ENCODE data around the gene PGM2.
A peak's percentile ranks its signal among the peaks of the same experiment; 100 is the strongest.

Gene PGM2

DNA sequence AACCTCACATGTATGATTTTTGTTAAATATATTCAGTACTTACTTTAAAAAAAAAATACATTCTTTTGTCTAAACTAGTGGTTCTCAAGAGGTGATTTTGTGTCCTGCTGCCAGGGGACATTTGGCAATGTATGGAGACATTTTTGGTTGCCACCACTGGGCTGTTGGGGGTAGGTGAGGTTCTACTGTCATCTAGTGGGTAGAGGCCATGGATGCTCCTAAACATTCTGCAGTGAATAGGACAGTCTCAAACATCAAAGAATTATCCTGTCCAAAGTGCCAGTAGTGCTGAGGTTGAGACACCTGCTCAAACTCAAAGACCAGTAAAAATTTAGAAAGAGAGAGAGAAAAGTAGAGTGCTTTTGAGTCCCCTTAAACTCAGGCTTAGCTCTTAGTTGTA is 32.9 kb upstream of the PGM2 start:
- TF ChIP-seq ZFX (IDR thresholded peaks at IDR 0.05; ENCODE audit: borderline replicate concordance), result no peak
- TF ChIP-seq, protein P1, sequence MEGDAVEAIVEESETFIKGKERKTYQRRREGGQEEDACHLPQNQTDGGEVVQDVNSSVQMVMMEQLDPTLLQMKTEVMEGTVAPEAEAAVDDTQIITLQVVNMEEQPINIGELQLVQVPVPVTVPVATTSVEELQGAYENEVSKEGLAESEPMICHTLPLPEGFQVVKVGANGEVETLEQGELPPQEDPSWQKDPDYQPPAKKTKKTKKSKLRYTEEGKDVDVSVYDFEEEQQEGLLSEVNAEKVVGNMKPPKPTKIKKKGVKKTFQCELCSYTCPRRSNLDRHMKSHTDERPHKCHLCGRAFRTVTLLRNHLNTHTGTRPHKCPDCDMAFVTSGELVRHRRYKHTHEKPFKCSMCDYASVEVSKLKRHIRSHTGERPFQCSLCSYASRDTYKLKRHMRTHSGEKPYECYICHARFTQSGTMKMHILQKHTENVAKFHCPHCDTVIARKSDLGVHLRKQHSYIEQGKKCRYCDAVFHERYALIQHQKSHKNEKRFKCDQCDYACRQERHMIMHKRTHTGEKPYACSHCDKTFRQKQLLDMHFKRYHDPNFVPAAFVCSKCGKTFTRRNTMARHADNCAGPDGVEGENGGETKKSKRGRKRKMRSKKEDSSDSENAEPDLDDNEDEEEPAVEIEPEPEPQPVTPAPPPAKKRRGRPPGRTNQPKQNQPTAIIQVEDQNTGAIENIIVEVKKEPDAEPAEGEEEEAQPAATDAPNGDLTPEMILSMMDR (IDR thresholded peaks at IDR 0.05), result peak; percentile 59
- H3K27ac ChIP-seq, result no peak overlapping the region

DNA sequence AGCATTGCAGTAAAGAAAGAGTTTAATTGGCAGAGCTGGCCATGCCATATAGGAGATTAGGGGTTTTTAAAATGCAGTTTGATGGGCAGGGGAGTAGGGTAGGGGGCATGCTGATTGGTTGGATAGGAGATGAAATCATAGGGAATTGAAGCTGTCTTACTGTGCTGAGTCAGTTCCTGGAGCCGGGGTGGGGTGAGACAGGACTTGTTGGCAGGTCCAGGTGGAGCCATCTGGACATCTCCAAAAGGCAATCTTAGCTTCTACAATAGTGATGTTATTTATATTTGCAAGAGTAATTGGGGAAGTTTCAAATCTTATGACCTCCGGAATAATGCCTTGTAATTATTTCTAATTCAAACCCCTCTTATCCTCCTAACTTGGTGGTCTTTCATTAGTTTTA is 32.4 kb upstream of the PGM2 start:
- no peak overlapping the region for H3K27ac ChIP-seq

DNA sequence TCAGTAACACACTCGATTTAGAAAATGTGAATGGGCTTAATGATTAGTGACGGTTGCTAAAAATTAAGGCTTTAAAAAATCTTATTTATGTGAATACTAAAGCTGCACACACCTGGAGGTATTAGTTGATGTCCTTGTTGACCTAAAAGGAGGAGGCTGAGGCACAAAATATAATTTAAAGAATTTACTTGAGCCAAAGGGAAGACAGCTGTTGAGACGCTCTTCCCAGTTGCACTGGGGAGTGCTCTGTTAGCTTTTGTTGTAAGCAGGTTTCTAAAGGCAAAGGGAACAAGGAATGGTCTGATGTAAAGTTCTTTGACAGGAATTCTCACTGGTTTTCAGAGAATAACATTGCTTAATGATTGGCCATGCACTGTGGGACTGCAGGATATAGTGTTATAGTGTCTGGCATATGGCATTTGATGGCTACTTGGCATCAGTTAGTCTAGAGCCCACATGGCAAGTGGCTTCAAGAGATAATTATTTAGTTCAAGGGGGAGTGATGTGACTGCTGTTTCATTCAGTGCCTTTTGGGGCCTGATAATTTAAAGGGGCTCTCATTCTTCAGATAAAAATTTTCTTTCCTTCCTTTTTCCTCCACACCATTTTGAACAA is 30.8 kb upstream of the PGM2 start:
- TF ChIP-seq, protein P1 (IDR thresholded peaks at IDR 0.05), result no peak
- TF ChIP-seq ZFX (IDR thresholded peaks at IDR 0.05; ENCODE audit: borderline replicate concordance), result no peak
- H3K27ac ChIP-seq, result no peak overlapping the region

More for the DNA sequence above, 32.4 kb upstream of the PGM2 start:
- TF ChIP-seq, protein P1 (IDR thresholded peaks at IDR 0.05), result no peak
- no peak for TF ChIP-seq ZFX (IDR thresholded peaks at IDR 0.05; ENCODE audit: borderline replicate concordance)

GRCh38 chr4:37797374-37797773 is 29.1 kb upstream of the PGM2 start:
- H3K27ac ChIP-seq, result no peak overlapping the region
- TF ChIP-seq, protein P1 (IDR thresholded peaks at IDR 0.05), result no peak
- TF ChIP-seq ZFX (IDR thresholded peaks at IDR 0.05; ENCODE audit: borderline replicate concordance), result no peak

DNA sequence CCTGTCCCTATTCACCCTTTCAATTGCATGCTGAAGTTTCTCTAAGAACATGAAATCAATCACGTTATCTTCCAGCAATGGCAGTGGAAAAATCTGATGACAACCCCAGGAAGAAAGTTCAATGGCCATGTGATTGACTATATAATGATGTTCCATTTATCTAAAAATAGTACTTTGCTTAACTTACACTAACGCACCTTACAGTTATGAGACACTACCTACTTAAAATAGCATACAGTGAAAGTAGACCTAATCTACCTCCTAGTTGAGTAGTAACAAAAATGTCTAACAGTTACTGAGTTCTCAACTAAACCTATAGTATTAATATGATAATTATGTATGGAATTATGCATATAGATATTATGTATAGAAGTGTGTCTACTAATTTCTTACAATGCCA is 28.6 kb upstream of the PGM2 start:
- no peak overlapping the region for H3K27ac ChIP-seq
- TF ChIP-seq, protein P1 (IDR thresholded peaks at IDR 0.05), result no peak
- TF ChIP-seq ZFX (IDR thresholded peaks at IDR 0.05; ENCODE audit: borderline replicate concordance), result no peak

DNA sequence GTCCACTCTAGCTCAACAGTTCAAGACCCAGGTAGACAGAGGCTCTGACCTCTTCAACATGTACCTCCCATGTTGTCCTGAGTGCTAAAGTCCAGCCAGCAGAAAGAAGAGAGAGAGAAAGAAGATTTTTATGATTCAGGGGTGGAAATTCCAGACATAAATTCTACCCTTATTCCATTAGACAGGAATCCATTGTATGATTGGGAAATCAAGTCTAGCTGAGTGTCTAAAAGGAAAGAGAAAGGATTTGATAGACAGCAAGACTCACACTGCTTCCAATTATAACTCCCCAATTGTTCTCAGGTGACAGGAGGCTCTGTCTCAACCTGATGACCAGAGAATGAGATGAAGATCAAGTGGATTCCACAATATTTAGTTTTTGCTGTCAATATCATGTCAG is 27.9 kb upstream of the PGM2 start:
- TF ChIP-seq, protein P1 (IDR thresholded peaks at IDR 0.05), result no peak
- no peak for TF ChIP-seq ZFX (IDR thresholded peaks at IDR 0.05; ENCODE audit: borderline replicate concordance)
- no peak overlapping the region for H3K27ac ChIP-seq

DNA sequence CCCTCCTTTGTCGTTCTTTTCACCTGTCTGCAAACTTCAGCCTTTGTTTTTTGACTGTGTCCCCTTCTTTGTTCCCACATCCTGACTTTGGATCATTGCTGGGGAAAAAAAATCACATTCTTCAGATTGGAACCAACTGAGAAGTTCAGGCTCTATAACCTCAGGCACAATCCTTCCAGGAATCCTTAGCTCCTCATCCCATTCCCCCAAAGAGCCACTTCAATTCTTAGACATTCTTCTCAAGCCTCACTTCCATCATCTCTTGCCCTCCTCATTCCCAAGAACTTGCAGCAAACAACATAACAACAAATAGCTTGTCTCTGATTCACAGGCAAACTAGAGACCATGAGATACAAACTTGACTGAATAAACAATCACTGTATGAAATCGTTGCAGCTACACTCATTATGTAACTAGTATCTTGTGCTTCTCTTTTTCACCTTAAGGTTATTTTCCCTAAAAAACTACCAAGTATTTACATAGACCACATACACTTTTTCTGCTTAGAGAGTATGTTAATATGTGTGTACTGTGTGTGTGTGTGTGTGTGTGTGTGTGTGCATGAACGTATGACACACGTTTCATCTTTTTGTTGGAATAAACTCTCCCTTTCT is 26.4 kb upstream of the PGM2 start:
- TF ChIP-seq, protein P1 (IDR thresholded peaks at IDR 0.05), result no peak
- TF ChIP-seq ZFX (IDR thresholded peaks at IDR 0.05; ENCODE audit: borderline replicate concordance), result no peak
- no peak overlapping the region for H3K27ac ChIP-seq

Measured in 22Rv1 (cell line).